Measurements from ENCODE around the gene NDUFB8. TPM values are rescaled to one million over a fixed set of nuclear protein-coding genes. Genes with fewer than 3 reads are reported as not detected.

The NDUFB8 gene
- total and polyA plus RNA-seq, 2 of the 4 experiments (the other 2 are of a cell fraction), result 99.1 to 265 TPM

DNA sequence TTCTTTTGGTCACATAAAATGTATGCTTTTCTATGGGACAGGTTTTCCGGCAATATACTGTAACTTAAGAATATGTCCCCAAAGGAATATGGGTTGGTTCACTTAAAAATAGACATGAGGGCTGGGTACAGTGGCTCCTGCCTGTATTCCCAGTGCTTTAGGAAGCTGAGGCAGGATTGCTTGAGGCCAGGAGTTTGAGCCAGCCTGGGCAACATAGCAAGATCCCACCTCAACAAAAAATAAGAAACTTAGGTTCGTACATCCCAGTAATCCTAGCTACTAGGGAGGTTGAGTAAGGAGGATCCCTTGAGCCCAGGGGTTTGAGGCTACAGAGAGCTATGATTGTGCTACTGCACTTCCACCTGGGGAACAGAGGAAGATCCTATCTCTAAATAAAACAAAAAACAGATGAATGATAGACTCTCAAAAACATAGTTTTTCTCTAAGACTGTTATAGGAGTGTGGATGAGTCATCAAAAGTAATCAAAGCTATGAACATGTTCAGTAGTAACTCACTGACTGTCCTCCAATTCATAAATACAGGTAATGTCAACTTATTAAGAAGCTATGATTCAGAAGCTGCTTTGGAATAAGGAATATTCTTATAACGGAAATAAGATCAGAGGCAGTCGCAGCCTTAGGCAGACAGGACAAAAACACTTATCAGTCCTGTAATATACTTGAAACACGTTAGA is 7.4 kb downstream of the NDUFB8 start:
- H3K18ac ChIP-seq (ENCODE audit: low read depth, low read length), result no peak overlapping the region
- no peak overlapping the region for H4K8ac ChIP-seq (ENCODE audit: low read depth in 2 of 2, low read length in 2 of 2)
- POLR2A ChIA-PET (ENCODE audit: unreplicated experiment), result no interaction called here
- no CpG with 5 or more reads among the region's 5 CpGs for WGBS, 2 experiments (ENCODE audit: extremely low coverage in 2 of 2, insufficient read length in 1 of 2)
- no peak overlapping the region for H2BK120ac ChIP-seq (ENCODE audit: low read depth, low read length)
- H3K27ac ChIP-seq (ENCODE audit: insufficient read depth, low read length), result no peak overlapping the region
- 0 out of 2 replicates have a peak, but pooled peaks cover 7% of the 10 kb centered on the region for H3K9me1 ChIP-seq (ENCODE audit: insufficient read depth, low read length)
- H2BK20ac ChIP-seq (ENCODE audit: low read depth, low read length), result no peak overlapping the region
- no peak overlapping the region for H2AFZ ChIP-seq (replicated peaks; ENCODE audit: low read length, poor library complexity)
- H3K4me1 ChIP-seq (ENCODE audit: control insufficient read depth, insufficient read depth, low read length), result peaks cover 5% of the 10 kb centered on the region; the same call in 1 of the 2 replicates
- TF ChIP-seq RAD21 (IDR thresholded peaks at IDR 0.05; ENCODE audit: low read length), result no peak
- peak; percentile 85 for TF ChIP-seq FOS (IDR thresholded peaks at IDR 0.05; ENCODE audit: low read depth, low read length)
- ATAC-seq (ENCODE audit: low read depth), result no peak
- H4K91ac ChIP-seq (ENCODE audit: insufficient read depth, low read depth, low read length), result no peak overlapping the region
- H2BK15ac ChIP-seq (ENCODE audit: low read depth, low read length), result no peak overlapping the region
- no peak overlapping the region for H3K4ac ChIP-seq (ENCODE audit: low read depth, low read length)
- H3K9ac ChIP-seq (ENCODE audit: low read depth, low read length), result no peak overlapping the region
- H3K27me3 ChIP-seq (ENCODE audit: control insufficient read depth, insufficient read depth, low read length), result no peaks in the 10 kb centered on the region
- H2BK5ac ChIP-seq (ENCODE audit: low read depth, low read length, poor library complexity, severe bottlenecking), result no peak overlapping the region
- intact Hi-C loops (cut with micrococcal nuclease), result no loop called here
- DNase-seq, result peak; percentile 55
- no peak overlapping the region for H3K4me3 ChIP-seq (ENCODE audit: insufficient read depth, low read depth, low read length)
- in situ Hi-C loops (cut with MboI; ENCODE audit: low sequenced_read_pairs), result no loop called here
- no peaks in the 10 kb centered on the region for H4K20me1 ChIP-seq (ENCODE audit: insufficient read depth, low read length)
- dilution Hi-C loops (cut with HindIII; ENCODE audit: low sequenced_read_pairs, unreplicated experiment), result no loop called here
- H3K14ac ChIP-seq (replicated peaks; ENCODE audit: low read depth, low read length), result no peak overlapping the region
- H2AK5ac ChIP-seq (ENCODE audit: low read depth, low read length), result no peak overlapping the region
- H3K56ac ChIP-seq (ENCODE audit: extremely low read depth, insufficient read depth, low read length), result no peak overlapping the region
- BruUV-seq (replicated peaks), result no TSS peak
- H2AK9ac ChIP-seq (replicated peaks; ENCODE audit: low read depth, low read length, poor library complexity), result no peak overlapping the region
- CTCF ChIA-PET, result interaction anchor here (1.0 to 1.1 kb wide), 2 partner anchors 14 to 356 kb away, joined by 4 to 5 read pairs; partner anchors contain the start of gene HIF1AN
- H3K36me3 ChIP-seq (ENCODE audit: control insufficient read depth, insufficient read depth, low read length), result peaks cover 25% of the 10 kb centered on the region
- no peaks in the 10 kb centered on the region for H3K9me3 ChIP-seq (ENCODE audit: control insufficient read depth, insufficient read depth, low read length)
- H3K79me1 ChIP-seq (ENCODE audit: low read depth in 1 of 2, low read length in 2 of 2), result peaks cover 6 to 17% of the 10 kb centered on the region in 2 experiments
- no peak overlapping the region for H3K4me2 ChIP-seq (ENCODE audit: low read depth, low read length)
- H3K23ac ChIP-seq (ENCODE audit: low read depth, low read length), result no peak overlapping the region
- no peak overlapping the region for H4K5ac ChIP-seq (ENCODE audit: low read depth, low read length)

Data from IMR-90 (cell line).